Esophagus squamous epithelium (tissue), 5 donors: ENCODE results near the gene IFNGR2. TPM values are rescaled to one million over a fixed set of nuclear protein-coding genes. Genes with fewer than 3 reads are reported as not detected.

Source experiments
- DNase-seq: peaks from one replicate; lab custom pipeline; 2025; lab: John Stamatoyannopoulos, UW
- H3K27ac ChIP-seq, 4 donors: fragments of 200-600 bp; sonication (generic); one replicate each; pipeline ENCODE4 v1.5.1; 2016 to 2019; ENCODE audit warnings: mild to moderate bottlenecking in 1 of 4
- H3K27me3 ChIP-seq, 4 donors: fragments of 200-600 bp; sonication (generic); 1 replicate in 3 of 4; 2 replicates in 1 of 4; pipeline versions ENCODE4 v1.5.1 to v1.6.0; 2017 to 2021; ENCODE audit warnings: antibody characterized with exemption in 1 of 4
- H3K36me3 ChIP-seq, 3 donors: fragments of 200-600 bp; sonication (generic); one replicate each; pipeline ENCODE4 v1.5.1; 2016 to 2019
- H3K4me1 ChIP-seq, 3 donors: fragments of 200-600 bp; sonication (generic); one replicate each; pipeline ENCODE4 v1.5.1; 2017 to 2019
- H3K4me3 ChIP-seq, 4 donors: fragments of 200-600 bp; sonication (generic); 1 replicate in 3 of 4; 2 replicates in 1 of 4; pipeline ENCODE4 v1.5.1; 2016 to 2019; ENCODE audit warnings: mild to moderate bottlenecking in 2 of 4, moderate library complexity in 1 of 4
- H3K9me3 ChIP-seq, 3 donors: fragments of 200-600 bp; sonication (generic); one replicate each; pipeline ENCODE4 v1.5.1; 2016 to 2019
- POLR2A ChIP-seq, 4 donors: fragments of 450-650 bp; IDR thresholded peaks; one replicate each; pipeline ENCODE4 v1.6.1; 2017; ENCODE audit warnings: antibody characterized with exemption in 4 of 4, mild to moderate bottlenecking in 4 of 4, moderate library complexity in 3 of 4
- WGBS, 2 donors: methylation state at CpG; one replicate each; pipeline ENCODE4 v1.1.5; 2018; 5-methylcytosine and 5-hydroxymethylcytosine counted together
- intact Hi-C: fragments of 100-400 bp; cut with DNase I; formaldehyde crosslinking; loops from one replicate; pipeline ENCODE4 v1.15.0; 2022
- total RNA-seq, 4 donors: library from RNA; depleted of rRNA; stranded (reverse); fragments of >200 nt; gene quantifications; one replicate each; pipeline ENCODE4 v1.1.0, GENCODE V29; 2016
- TF ChIP-seq, protein P1 (sequence below), 6 experiments: fragments of 450-650 bp in 4 of 6; fragments of 200-600 bp in 2 of 6; sonication (generic) in 2 of 6; IDR thresholded peaks; one replicate each; pipeline ENCODE4 v1.5.1; 2016 to 2019; ENCODE audit warnings: antibody characterized with exemption in 6 of 6, mild to moderate bottlenecking in 4 of 6, moderate library complexity in 4 of 6
- donor health status: DM: yes; HTN: yes; CAD: no.

Gene IFNGR2
- total RNA-seq, 4 donors from 2014 or later, result 43.0 to 65.6 (median 61.1) TPM

DNA sequence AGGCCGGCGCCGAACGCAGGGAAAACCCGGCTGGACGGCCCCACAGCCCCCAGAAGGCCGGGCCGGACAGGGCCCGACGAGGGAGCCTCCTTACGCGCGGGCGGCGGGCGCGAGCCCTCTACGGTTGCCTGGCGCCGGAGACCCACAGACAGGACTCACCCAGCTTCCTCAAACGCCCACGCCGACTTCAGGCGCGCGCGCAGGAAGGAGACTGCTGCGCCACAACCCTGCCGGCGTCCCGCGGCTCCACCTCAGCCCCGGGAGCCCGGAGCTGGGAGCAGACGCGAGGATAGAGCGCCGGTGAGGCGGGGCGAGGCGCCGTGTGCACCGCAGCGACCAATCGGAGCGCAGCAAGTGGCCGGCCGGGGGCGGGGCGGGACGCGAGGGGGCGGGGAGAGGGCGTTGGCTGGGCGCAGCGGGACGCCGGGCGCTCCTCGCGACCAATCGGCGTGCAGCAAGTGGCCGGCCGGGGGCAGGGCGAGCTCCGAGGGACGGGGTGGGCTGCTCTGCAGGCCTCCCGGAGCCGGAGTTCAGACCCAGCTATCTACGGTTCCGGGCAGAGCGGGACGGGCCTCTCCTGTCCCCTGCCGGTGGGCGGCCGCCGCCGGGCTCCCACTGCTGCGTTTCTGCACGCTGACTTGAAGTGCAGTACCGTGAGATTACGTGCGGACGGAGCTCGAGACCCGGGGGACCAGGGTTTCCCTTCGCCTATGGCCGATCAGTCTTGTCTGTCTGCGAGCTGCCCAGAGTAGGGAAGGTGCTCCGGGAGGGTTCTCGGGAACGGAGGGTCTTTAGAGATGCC, 76.7 kb downstream of the IFNGR2 start, which contains the start of gene TMEM50B:
Gene TMEM50B, minus strand, starts transcription at position 296 of the 802 bp plus-strand sequence. CDS start 11,089 bp downstream, outside the sequence.
- Histone ChIP-seq H3K27me3 (no peaks in the 10 kb centered on the region), H3K36me3 (no peaks in the 10 kb centered on the region), H3K4me3 (peak within 1 kb of the TSS; percentile 85 to 100 (median 90)), H3K9me3 (no peaks in the 10 kb centered on the region), H3K4me1 (peaks cover 3 to 31% (median 9%) of the 10 kb centered on the region in 3 donors), H3K27ac (peak within 1 kb of the TSS; percentile 94 to 100 (median 96))
- WGBS, 2 donors, result 0% methylated on average over 4 to 6 of the region's 93 CpGs
- intact Hi-C loops, result no loop called here
- peak; percentile 75 for DNase-seq
- peak in 3 of 4 donors; percentile 82 to 96 (median 90) for TF ChIP-seq POLR2A (IDR thresholded peaks at IDR 0.05)
- TF ChIP-seq, protein P1, sequence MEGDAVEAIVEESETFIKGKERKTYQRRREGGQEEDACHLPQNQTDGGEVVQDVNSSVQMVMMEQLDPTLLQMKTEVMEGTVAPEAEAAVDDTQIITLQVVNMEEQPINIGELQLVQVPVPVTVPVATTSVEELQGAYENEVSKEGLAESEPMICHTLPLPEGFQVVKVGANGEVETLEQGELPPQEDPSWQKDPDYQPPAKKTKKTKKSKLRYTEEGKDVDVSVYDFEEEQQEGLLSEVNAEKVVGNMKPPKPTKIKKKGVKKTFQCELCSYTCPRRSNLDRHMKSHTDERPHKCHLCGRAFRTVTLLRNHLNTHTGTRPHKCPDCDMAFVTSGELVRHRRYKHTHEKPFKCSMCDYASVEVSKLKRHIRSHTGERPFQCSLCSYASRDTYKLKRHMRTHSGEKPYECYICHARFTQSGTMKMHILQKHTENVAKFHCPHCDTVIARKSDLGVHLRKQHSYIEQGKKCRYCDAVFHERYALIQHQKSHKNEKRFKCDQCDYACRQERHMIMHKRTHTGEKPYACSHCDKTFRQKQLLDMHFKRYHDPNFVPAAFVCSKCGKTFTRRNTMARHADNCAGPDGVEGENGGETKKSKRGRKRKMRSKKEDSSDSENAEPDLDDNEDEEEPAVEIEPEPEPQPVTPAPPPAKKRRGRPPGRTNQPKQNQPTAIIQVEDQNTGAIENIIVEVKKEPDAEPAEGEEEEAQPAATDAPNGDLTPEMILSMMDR (IDR thresholded peaks at IDR 0.05), result peak in 5 of 6 experiments; percentile 40 to 56 (median 45)

DNA sequence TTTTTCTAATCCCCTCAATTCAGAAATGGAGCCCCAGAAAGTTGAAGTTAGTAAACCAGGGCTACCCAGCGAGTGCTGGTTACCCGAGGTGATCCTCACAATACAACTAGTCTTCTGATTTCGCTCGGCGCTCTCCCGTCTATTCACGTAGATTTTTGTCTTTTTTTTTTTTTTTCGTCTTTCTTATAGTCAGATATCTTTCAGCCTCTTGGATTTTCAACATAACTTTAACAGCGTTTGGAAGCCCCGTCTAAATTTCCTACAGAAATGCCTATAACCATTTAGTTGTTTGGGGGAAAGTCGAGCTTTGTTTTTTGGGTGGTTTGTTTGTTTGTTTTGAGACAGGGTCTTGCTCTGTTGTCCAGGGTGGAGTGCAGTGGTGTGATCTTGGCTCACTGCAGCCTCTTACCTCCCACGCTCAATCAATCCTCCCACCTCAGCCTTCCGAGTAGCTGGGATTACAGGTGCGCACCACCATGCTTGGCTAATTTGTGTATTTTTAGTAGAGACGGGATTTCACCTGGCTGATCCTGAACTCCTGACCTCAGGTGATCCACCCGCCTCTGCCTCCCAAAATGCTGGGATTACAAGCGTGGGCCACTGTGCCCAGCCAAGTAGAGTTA, 77.4 kb downstream of the IFNGR2 start:
- no peaks in the 10 kb centered on the region for H3K36me3 ChIP-seq
- TF ChIP-seq POLR2A (IDR thresholded peaks at IDR 0.05), result no peak
- TF ChIP-seq, protein P1 (IDR thresholded peaks at IDR 0.05), result no peak
- DNase-seq, result no peak
- intact Hi-C loops, result no loop called here
- H3K4me1 ChIP-seq, result peaks cover 3 to 31% (median 9%) of the 10 kb centered on the region in 3 donors
- H3K27me3 ChIP-seq, result no peaks in the 10 kb centered on the region
- H3K27ac ChIP-seq, result peak overlapping the region; percentile 92 to 100 (median 96)
- no peaks in the 10 kb centered on the region for H3K9me3 ChIP-seq
- H3K4me3 ChIP-seq, result peak overlapping the region; percentile 85 to 100 (median 90)
- whole genome bisulfite sequencing, 2 donors, result 11 to 20% methylated on average over 15 to 17 of the region's 17 CpGs

DNA sequence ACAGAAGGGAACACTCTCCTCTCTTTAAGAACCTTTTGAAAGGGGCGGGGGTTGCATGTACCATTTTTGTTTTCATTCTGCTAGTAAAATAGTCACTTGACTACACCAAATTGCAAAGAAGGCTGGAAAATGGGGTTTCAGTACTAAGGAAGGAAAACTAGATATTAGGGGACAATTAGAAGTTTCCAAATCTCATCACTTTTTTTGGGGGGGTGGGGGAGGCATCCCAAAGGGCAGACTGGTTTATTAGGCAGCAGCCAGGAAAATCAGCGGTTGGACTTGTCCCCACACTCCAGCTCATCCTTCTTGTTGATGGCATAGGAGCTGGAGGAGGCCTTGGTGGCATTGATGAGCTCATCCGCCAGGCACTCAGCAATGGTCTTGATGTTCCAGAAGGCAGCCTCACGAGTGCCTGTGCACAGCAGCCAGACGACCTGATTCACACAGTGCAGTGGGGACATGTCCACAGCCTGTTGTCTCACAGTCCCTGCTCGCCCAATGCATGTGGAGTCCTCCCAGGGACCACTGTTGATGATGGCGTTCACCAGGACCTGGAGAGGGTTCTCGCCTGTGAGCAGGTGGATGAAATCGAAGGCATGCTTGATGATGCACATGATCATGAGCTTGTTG, 78.2 kb downstream of the IFNGR2 start:
- H3K27ac ChIP-seq, result no peak overlapping the region
- no peak overlapping the region for H3K4me3 ChIP-seq
- peaks cover 3 to 31% (median 9%) of the 10 kb centered on the region in 3 donors for H3K4me1 ChIP-seq
- H3K27me3 ChIP-seq, result no peaks in the 10 kb centered on the region
- no peaks in the 10 kb centered on the region for H3K9me3 ChIP-seq
- no peaks in the 10 kb centered on the region for H3K36me3 ChIP-seq
- TF ChIP-seq, protein P1 (IDR thresholded peaks at IDR 0.05), result no peak
- no peak for TF ChIP-seq POLR2A (IDR thresholded peaks at IDR 0.05)
- intact Hi-C loops, result no loop called here
- no peak for DNase-seq
- WGBS, 2 donors, result 89 to 90% methylated on average over 3 to 9 of the region's 9 CpGs

Other genes with a start within 250 kb of the IFNGR2 start
- 10 to 100 TPM in 1 of 4 donors, 1 to 10 TPM in 3; 4.0 to 13.3 (median 7.0) TPM for gene IFNAR2, start 173.5 kb upstream of the IFNGR2 start, total RNA-seq
- 10 to 100 TPM; 28.1 to 47.7 (median 32.3) TPM for gene IL10RB, start 137.0 kb upstream of the IFNGR2 start, total RNA-seq
- 10 to 100 TPM; 12.4 to 19.3 (median 15.5) TPM for gene IFNAR1, start 78.4 kb upstream of the IFNGR2 start, total RNA-seq
- gene TMEM50B, start 76.6 kb downstream of the IFNGR2 start, total RNA-seq, result 10 to 100 TPM; 18.3 to 48.1 (median 33.6) TPM
- gene DNAJC28, start 88.3 kb downstream of the IFNGR2 start, total RNA-seq, result 1 to 10 TPM in 3 of 4 donors, under 1 TPM in 1; 0.57 to 1.9 (median 1.6) TPM
- 100 to 1,000 TPM in 2 of 4 donors, 10 to 100 TPM in 2; 38.7 to 147 (median 88.7) TPM for gene GART, start 138.7 kb downstream of the IFNGR2 start, total RNA-seq
- 100 to 1,000 TPM; 124 to 265 (median 234) TPM for gene SON, start 139.6 kb downstream of the IFNGR2 start, total RNA-seq
- 10 to 100 TPM in 3 of 4 donors, 1 to 10 TPM in 1; 6.1 to 13.2 (median 11.9) TPM for gene DONSON, start 185.3 kb downstream of the IFNGR2 start, total RNA-seq
- gene CRYZL1, start 238.3 kb downstream of the IFNGR2 start, total RNA-seq, result 10 to 100 TPM in 3 of 4 donors, 1 to 10 TPM in 1; 7.9 to 25.7 (median 15.3) TPM
- 10 to 100 TPM in 3 of 4 donors, 1 to 10 TPM in 1; 9.5 to 27.1 (median 11.6) TPM for gene ITSN1, start 239.1 kb downstream of the IFNGR2 start, total RNA-seq